Measurements from ENCODE around the gene LRRC49.
"Not testable (repeated sequence)": the region's sequence is repeated elsewhere in the genome, so short reads cannot be mapped to it uniquely, and the experiment has no call there.

Gene LRRC49

GRCh38 chr15:70892002-70892911 is at the start of gene LRRC49, which contains the start of gene THAP10:
LRRC49 (plus strand) TSS chr15:70892826; CDS start chr15:70892895, 69 bp downstream.
THAP10 (minus strand) TSS chr15:70892433; CDS start chr15:70892272, 161 bp downstream.
- DNase-seq (ENCODE audit: low read depth in 2 of 2): no peak

- no peak for DNase-seq (ENCODE audit: low read depth in 2 of 2)
Measured at GRCh38 chr15:70845602-70846360, 46.8 kb upstream of the LRRC49 start.

- DNase-seq (ENCODE audit: low read depth in 2 of 2): no peak
Measured at GRCh38 chr15:70851889-70852288, 40.7 kb upstream of the LRRC49 start.

GRCh38 chr15:70852501-70853317 is 39.9 kb upstream of the LRRC49 start:
- no peak for DNase-seq (ENCODE audit: low read depth in 2 of 2)

- no peak for DNase-seq (ENCODE audit: low read depth in 2 of 2)
Measured at GRCh38 chr15:70853318-70853972, 39.2 kb upstream of the LRRC49 start.

- no peak for DNase-seq (ENCODE audit: low read depth in 2 of 2)
Measured at GRCh38 chr15:70853973-70854665, 38.5 kb upstream of the LRRC49 start, which contains the start of gene LARP6. LARP6 (minus strand) TSS chr15:70854157; CDS start chr15:70854088, 69 bp downstream.

- DNase-seq (ENCODE audit: low read depth in 2 of 2): no peak
Measured at GRCh38 chr15:70854666-70854976, 38.0 kb upstream of the LRRC49 start.

GRCh38 chr15:70855764-70856163 is 36.9 kb upstream of the LRRC49 start:
- no peak for DNase-seq (ENCODE audit: low read depth in 2 of 2)

GRCh38 chr15:70856177-70856883 is 36.3 kb upstream of the LRRC49 start:
- no peak for DNase-seq (ENCODE audit: low read depth in 2 of 2)

GRCh38 chr15:70856884-70857561 is 35.6 kb upstream of the LRRC49 start:
- DNase-seq (ENCODE audit: low read depth in 2 of 2): no peak

GRCh38 chr15:70857562-70858285 is 34.9 kb upstream of the LRRC49 start:
- no peak for DNase-seq (ENCODE audit: low read depth in 2 of 2)

GRCh38 chr15:70858614-70859321 is 33.9 kb upstream of the LRRC49 start:
- DNase-seq (ENCODE audit: low read depth in 2 of 2): not testable (repeated sequence)

GRCh38 chr15:70859322-70859908 is 33.2 kb upstream of the LRRC49 start:
- DNase-seq (ENCODE audit: low read depth in 2 of 2): no peak

GRCh38 chr15:70859998-70860397 is 32.6 kb upstream of the LRRC49 start:
- DNase-seq (ENCODE audit: low read depth in 2 of 2): no peak

GRCh38 chr15:70863450-70864218 is 29.0 kb upstream of the LRRC49 start:
- DNase-seq (ENCODE audit: low read depth in 2 of 2): no peak

GRCh38 chr15:70866982-70867641 is 25.5 kb upstream of the LRRC49 start:
- DNase-seq (ENCODE audit: low read depth in 2 of 2): no peak

Measured in stimulated activated CD8-positive, alpha-beta memory T cell treated with anti-CD3 and anti-CD28 coated beads, Interleukin-2, amount 100 ng/mL, for 1 hour (primary cell).